ENCODE data around the gene NXN. TPM values are rescaled to one million over a fixed set of nuclear protein-coding genes. Genes with fewer than 3 reads are reported as not detected.
"Not testable (repeated sequence)": the region's sequence is repeated elsewhere in the genome, so short reads cannot be mapped to it uniquely, and the experiment has no call there.

The NXN gene
- total RNA-seq, 1 donor from 2014 or later = 53.1 TPM

- H3K27ac Mint-ChIP-seq = no peak overlapping the region
- no peaks in the 10 kb centered on the region for H3K36me3 Mint-ChIP-seq (ENCODE audit: insufficient read depth)
- no peak for DNase-seq (ENCODE audit: low spot score, unreplicated experiment)
- TF ChIP-seq CTCF (IDR thresholded peaks at IDR 0.05; ENCODE audit: unreplicated experiment) = no peak
- H3K9me3 Mint-ChIP-seq (ENCODE audit: low read depth) = no peaks in the 10 kb centered on the region
- no peak overlapping the region for H3K4me3 Mint-ChIP-seq (ENCODE audit: low read depth)
- H3K4me1 Mint-ChIP-seq (ENCODE audit: low read depth) = peaks cover 1% of the 10 kb centered on the region
- H3K27me3 Mint-ChIP-seq = no peaks in the 10 kb centered on the region
These were observed 118.8 kb downstream of the NXN start for GRCh38 chr17:860805-861204.

- no peaks in the 10 kb centered on the region for H3K27me3 Mint-ChIP-seq
- H3K9me3 Mint-ChIP-seq (ENCODE audit: low read depth) = no peaks in the 10 kb centered on the region
- peak overlapping the region; percentile 18 for H3K27ac Mint-ChIP-seq
- TF ChIP-seq CTCF (IDR thresholded peaks at IDR 0.05; ENCODE audit: unreplicated experiment) = no peak
- H3K4me3 Mint-ChIP-seq (ENCODE audit: low read depth) = no peak overlapping the region
- peaks cover 1% of the 10 kb centered on the region for H3K4me1 Mint-ChIP-seq (ENCODE audit: low read depth)
- DNase-seq (ENCODE audit: low spot score, unreplicated experiment) = no peak
- no peaks in the 10 kb centered on the region for H3K36me3 Mint-ChIP-seq (ENCODE audit: insufficient read depth)
These were observed 119.8 kb downstream of the NXN start for GRCh38 chr17:859824-860195.

GRCh38 chr17:859061-859823, 120.3 kb downstream of the NXN start:
- TF ChIP-seq CTCF (IDR thresholded peaks at IDR 0.05; ENCODE audit: unreplicated experiment) = no peak
- no peak overlapping the region for H3K4me3 Mint-ChIP-seq (ENCODE audit: low read depth)
- no peaks in the 10 kb centered on the region for H3K36me3 Mint-ChIP-seq (ENCODE audit: insufficient read depth)
- DNase-seq (ENCODE audit: low spot score, unreplicated experiment) = no peak
- H3K27ac Mint-ChIP-seq = peak overlapping the region; percentile 18
- H3K27me3 Mint-ChIP-seq = no peaks in the 10 kb centered on the region
- peaks cover 1% of the 10 kb centered on the region for H3K4me1 Mint-ChIP-seq (ENCODE audit: low read depth)
- H3K9me3 Mint-ChIP-seq (ENCODE audit: low read depth) = no peaks in the 10 kb centered on the region

- H3K9me3 Mint-ChIP-seq (ENCODE audit: low read depth) = no peaks in the 10 kb centered on the region
- no peaks in the 10 kb centered on the region for H3K27me3 Mint-ChIP-seq
- H3K27ac Mint-ChIP-seq = no peak overlapping the region
- H3K4me3 Mint-ChIP-seq (ENCODE audit: low read depth) = no peak overlapping the region
- no peak for TF ChIP-seq CTCF (IDR thresholded peaks at IDR 0.05; ENCODE audit: unreplicated experiment)
- peaks cover 1% of the 10 kb centered on the region for H3K4me1 Mint-ChIP-seq (ENCODE audit: low read depth)
- no peak for DNase-seq (ENCODE audit: low spot score, unreplicated experiment)
- H3K36me3 Mint-ChIP-seq (ENCODE audit: insufficient read depth) = no peaks in the 10 kb centered on the region
These were observed 123.4 kb downstream of the NXN start for GRCh38 chr17:856149-856548.

- Mint-ChIP-seq H3K27ac (peak overlapping the region; percentile 16), H3K4me1 (ENCODE audit: low read depth) (peaks cover 1% of the 10 kb centered on the region), H3K4me3 (ENCODE audit: low read depth) (no peak overlapping the region), H3K9me3 (ENCODE audit: low read depth) (no peaks in the 10 kb centered on the region), H3K27me3 (no peaks in the 10 kb centered on the region), H3K36me3 (ENCODE audit: insufficient read depth) (no peaks in the 10 kb centered on the region)
- TF ChIP-seq CTCF (IDR thresholded peaks at IDR 0.05; ENCODE audit: unreplicated experiment) = no peak
- no peak for DNase-seq (ENCODE audit: low spot score, unreplicated experiment)
These were observed 124.0 kb downstream of the NXN start for GRCh38 chr17:855569-855968.

- not testable (repeated sequence) for H3K4me1 Mint-ChIP-seq (ENCODE audit: low read depth); H3K36me3 Mint-ChIP-seq (ENCODE audit: insufficient read depth); DNase-seq (ENCODE audit: low spot score, unreplicated experiment); H3K4me3 Mint-ChIP-seq (ENCODE audit: low read depth); H3K27ac Mint-ChIP-seq; H3K27me3 Mint-ChIP-seq; H3K9me3 Mint-ChIP-seq (ENCODE audit: low read depth)
These were observed 126.7 kb downstream of the NXN start for GRCh38 chr17:852850-853249.

Data from progenitor cell of endocrine pancreas (in vitro differentiated cells).